Mucosa of gallbladder (tissue), 1 donor: ENCODE measurements around the gene CD6. TPM values are rescaled to one million over a fixed set of nuclear protein-coding genes. Genes with fewer than 3 reads are reported as not detected.

Experiments used
- DNase-seq: peaks from one replicate; pipeline ENCODE4 v3.0.0-alpha.2; 2020; ENCODE audit warnings: low spot score
- total RNA-seq: library from RNA; stranded (reverse); gene quantifications from one replicate; pipeline ENCODE4 v1.2.1, GENCODE V29; 2021
- donor health status: DM: no; HTN: no; CAD: no.

The CD6 gene
- total RNA-seq, 1 donor from 2014 or later = 5.3 TPM

GRCh38 chr11:61008971-61009370 lies 37.5 kb downstream of the CD6 start:
- DNase-seq = no peak

- no peak for DNase-seq
These were observed 38.2 kb downstream of the CD6 start for GRCh38 chr11:61009392-61010275.

GRCh38 chr11:61010466-61011228 lies 39.2 kb downstream of the CD6 start:
- DNase-seq = no peak

- DNase-seq = no peak
These were observed 39.9 kb downstream of the CD6 start for GRCh38 chr11:61011229-61011870.

GRCh38 chr11:61011950-61012736 lies 40.7 kb downstream of the CD6 start:
- no peak for DNase-seq

- DNase-seq = no peak
These were observed 41.3 kb downstream of the CD6 start for GRCh38 chr11:61012737-61013215.

GRCh38 chr11:61018059-61018458 lies 46.6 kb downstream of the CD6 start:
- no peak for DNase-seq

- no peak for DNase-seq
These were observed 47.8 kb downstream of the CD6 start for GRCh38 chr11:61019037-61019831.

GRCh38 chr11:61019832-61020405 lies 48.4 kb downstream of the CD6 start:
- no peak for DNase-seq

- no peak for DNase-seq
These were observed 49.2 kb downstream of the CD6 start for GRCh38 chr11:61020551-61021235.

GRCh38 chr11:61021661-61022212 lies 50.3 kb downstream of the CD6 start:
- peak; percentile 72 for DNase-seq

- DNase-seq = no peak
These were observed 51.0 kb downstream of the CD6 start for GRCh38 chr11:61022311-61023085.

- no peak for DNase-seq
These were observed 51.8 kb downstream of the CD6 start for GRCh38 chr11:61023086-61023965.

- DNase-seq = no peak
These were observed 52.5 kb downstream of the CD6 start for GRCh38 chr11:61023966-61024295.

GRCh38 chr11:61024938-61025820 lies 53.7 kb downstream of the CD6 start:
- no peak for DNase-seq

GRCh38 chr11:61025821-61026120 lies 54.3 kb downstream of the CD6 start:
- no peak for DNase-seq
